Measurements from ENCODE around the gene NSG1. TPM values are rescaled to one million over a fixed set of nuclear protein-coding genes. Genes with fewer than 3 reads are reported as not detected.
A peak's percentile ranks its signal among the peaks of the same experiment; 100 is the strongest.

NSG1 gene
- total RNA-seq, 1 donor from 2014 or later = 218 TPM

DNA sequence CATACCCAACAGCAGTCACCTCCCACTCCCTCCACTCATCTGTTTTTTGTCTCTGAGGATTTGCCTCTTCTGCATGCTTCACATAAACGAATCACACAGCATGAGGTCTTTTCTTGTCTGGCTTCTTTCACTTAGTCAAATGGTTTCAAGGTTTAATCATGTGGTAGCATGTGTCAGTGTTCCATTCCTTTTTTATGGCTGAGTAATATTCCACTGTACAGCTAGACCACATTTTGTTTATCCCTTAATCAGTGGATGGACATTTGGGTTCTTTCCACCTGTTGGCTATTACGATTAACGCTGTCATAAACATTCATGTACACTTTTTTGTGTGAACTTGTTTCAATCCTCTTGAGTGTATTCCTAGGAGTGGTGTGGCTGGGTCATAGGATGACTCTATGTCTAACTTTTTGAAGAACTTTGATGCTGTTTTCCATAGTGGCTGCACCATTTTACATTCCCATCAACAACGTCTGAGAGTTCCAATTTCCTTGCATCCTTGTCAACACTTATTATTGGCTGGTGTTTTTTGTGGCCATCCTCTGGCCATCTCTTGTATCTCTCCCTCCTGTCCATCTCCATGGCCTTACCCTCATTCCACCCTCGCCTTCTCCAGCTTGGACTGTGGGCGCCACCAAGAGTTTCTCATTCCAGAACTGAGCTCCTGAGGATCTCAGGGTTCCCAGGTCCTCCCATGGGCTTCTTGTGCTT is 12.4 kb upstream of the NSG1 start:
- no peak for DNase-seq

DNA sequence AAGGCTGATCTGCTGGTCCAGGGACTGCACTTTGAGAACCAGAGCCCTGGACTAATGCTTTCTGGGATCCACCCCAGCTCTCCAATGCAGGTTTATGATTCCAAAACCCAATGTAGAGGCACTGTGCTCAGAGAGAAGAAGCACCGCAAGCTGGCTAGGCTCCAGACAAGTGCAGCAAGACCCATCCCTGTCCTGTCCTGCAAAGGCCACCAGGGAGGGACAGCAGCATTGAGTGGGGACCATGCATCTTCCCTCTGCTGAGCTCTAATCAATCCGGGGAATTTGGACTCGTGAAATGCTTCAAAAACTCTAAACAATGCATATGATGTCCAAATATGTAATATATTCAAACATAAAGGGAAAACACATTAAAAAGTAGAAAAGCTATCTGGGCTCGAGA is 10.8 kb upstream of the NSG1 start:
- no peak for DNase-seq

DNA sequence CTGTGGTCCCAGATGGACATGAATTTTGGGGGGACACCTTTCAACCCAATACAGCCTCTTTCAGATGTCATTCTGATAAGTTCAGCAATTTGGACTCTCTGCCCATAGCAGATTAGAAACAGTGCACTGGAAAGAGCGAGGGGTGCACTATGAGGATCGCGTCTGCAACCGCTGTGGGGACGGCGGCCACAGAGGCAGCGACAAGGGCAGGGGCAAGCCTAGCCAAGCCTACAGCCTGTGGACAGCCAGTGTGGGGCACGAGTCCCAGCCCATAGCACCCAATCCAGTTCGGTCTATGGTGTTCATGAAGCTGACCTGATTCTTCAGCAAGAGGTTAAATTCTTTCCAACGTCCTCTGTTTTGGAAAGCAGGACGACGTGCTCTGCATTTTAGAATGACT is 9.7 kb upstream of the NSG1 start:
- no peak for DNase-seq

GRCh38 chr4:4377732-4378460 is 9.0 kb upstream of the NSG1 start:
- DNase-seq = no peak

DNA sequence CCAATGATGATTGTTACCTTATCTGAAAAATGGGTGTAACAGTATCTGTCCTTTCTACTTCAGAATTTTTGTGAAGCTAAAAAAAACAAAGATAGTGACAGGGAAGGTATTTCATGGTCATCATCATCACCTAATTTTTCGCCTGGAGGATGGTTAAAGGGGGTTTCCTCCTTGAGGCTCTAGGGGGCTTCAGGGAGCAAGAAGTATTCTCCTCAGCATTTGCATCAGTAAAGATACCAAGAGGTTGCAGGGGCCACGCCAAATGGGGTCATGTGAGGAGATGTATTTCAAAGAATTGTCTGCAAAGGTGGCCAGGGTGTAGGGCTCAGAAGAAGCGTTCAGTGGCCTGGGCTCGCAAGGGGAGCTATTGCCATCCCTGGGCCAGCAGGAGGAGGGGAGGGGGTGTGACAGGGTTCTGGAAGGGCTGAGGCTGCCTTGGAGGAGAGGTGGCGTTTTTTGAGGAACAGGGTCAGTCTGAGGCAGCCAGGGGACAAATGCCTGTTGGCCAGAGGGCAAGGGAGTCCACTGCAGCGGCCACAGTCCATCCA is 7.3 kb upstream of the NSG1 start:
- no peak for DNase-seq

- DNase-seq = no peak
Measured at GRCh38 chr4:4383085-4383484, 3.8 kb upstream of the NSG1 start.

GRCh38 chr4:4384837-4385236 is 2.1 kb upstream of the NSG1 start:
- no peak for DNase-seq

GRCh38 chr4:4385729-4386295 is 1.1 kb upstream of the NSG1 start:
- DNase-seq = no peak

GRCh38 chr4:4386296-4386735 is 586 bp upstream of the NSG1 start:
- peak; percentile 16 for DNase-seq

GRCh38 chr4:4387531-4388310 is 819 bp downstream of the NSG1 start:
- no peak for DNase-seq

DNA sequence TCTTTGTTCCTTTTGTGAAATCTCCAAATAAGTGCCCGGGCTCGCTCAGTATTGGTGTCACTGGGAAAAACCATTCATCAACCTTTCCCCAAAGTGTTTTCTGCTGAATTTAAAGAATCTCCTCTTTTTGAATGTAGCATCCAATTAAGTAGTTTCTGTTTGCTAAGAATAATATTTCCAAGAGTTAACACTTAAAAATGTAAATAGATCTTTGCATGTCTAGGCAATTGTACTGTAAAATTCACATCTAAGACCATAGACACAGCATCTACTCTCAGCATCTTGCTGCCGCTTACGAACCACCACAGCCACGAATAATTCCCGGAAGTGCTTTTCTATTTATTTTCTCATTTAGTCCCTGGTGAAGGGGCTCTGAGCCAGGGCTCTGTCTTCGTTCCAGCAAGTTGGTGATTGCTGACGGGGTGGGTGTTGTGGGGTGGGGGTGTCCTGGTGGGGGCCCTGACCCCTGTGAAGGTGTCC is 1.4 kb downstream of the NSG1 start:
- DNase-seq = no peak

DNA sequence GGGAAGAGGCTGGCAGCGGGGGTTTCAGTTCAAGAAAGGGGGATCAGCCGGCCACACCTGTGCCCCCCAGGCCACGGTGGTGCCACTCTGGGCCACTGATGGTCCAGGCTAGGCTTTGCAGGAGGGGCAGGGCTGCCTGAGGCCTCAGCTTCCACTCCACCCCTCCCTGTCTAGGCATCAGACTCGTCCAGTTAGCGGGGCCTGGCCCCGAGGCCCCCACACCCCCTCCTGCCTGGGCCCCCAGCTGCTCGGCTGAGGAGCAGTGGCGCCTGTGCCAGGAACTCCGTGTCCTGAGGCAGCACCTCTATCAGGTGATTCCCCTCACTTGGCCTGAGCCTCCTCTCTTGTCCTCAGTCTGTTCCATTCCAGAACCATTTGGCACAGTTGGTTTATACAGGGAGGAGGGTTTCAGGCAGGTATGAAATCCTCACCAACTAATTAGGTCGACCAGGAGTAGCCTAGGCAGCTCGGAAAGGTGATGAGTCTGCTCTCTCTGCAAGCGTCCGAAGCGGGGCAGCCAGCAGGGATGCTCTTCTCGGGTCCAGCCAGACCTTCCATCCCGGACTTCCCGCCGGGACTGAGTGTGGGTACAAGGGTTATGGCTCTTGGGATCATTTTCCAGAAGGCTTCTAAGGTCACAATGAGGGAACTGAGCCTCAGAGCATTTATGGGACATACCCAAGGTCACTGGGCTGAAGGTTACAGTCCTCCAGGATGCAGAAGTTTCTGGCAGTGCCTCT is 2.1 kb downstream of the NSG1 start:
- no peak for DNase-seq

- DNase-seq = no peak
Measured at GRCh38 chr4:4390046-4390445, 3.1 kb downstream of the NSG1 start.

DNA sequence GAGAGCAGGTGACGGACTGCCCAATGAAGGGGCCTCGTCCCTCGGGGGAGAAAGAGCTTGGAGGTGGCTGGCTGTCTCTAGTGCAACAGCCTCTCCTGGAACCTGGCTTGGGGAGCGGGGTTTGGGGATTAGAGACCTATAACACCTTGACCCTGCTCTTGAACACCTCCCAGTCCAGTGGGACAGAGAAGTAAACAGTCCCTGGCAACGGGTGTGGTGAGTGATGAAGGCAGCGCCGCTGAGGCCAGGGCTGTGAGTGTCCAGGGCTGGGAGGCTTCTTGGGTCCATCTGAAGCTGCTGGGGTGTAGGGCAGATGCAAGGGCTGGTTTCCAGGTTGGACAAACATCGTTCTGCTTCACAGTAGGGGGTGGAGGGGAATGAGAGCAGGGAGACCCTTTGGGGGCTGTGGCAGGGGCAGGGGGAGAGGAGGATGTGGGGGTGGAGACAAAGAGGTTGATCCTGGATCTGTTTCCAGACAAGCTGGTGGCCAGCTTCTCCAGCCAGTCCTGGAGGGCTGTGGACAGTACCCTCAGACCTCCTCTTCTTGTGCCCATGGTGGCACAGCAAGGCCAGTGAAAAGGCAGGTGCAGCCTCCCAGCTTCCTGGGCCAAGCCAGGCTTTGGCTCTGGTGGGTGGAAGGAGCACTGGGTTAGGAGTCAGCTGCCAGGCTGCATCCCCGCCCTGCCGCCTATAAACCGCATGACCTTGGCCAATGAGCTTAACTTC is 3.8 kb downstream of the NSG1 start:
- no peak for DNase-seq

GRCh38 chr4:4391866-4392265 is 5.0 kb downstream of the NSG1 start:
- DNase-seq = no peak

GRCh38 chr4:4392501-4393183 is 5.7 kb downstream of the NSG1 start:
- no peak for DNase-seq

- no peak for DNase-seq
Measured at GRCh38 chr4:4394644-4395043, 7.7 kb downstream of the NSG1 start.

- no peak for DNase-seq
Measured at GRCh38 chr4:4395371-4395770, 8.5 kb downstream of the NSG1 start.

- DNase-seq = peak; percentile 61
Measured at GRCh38 chr4:4395849-4396627, 9.1 kb downstream of the NSG1 start.

Measured in occipital lobe (tissue), 2 donors.